ENCODE results near the gene PSPN.
"Not testable (repeated sequence)": the region's sequence is repeated elsewhere in the genome, so short reads cannot be mapped to it uniquely, and the experiment has no call there.

Gene PSPN

GRCh38 chr19:6373096-6373812 is 2.5 kb downstream of the PSPN start:
- DNase-seq: peak; percentile 99 to 100

GRCh38 chr19:6372594-6373095 is 3.1 kb downstream of the PSPN start, which contains the start of gene ALKBH7:
TSS of gene ALKBH7 (plus strand) at chr19:6372794. CDS start at chr19:6372821, 27 bp downstream.
- DNase-seq: peak; percentile 93 to 94

- no peak for DNase-seq
Measured at GRCh38 chr19:6364353-6364752, 11.4 kb downstream of the PSPN start.

DNA sequence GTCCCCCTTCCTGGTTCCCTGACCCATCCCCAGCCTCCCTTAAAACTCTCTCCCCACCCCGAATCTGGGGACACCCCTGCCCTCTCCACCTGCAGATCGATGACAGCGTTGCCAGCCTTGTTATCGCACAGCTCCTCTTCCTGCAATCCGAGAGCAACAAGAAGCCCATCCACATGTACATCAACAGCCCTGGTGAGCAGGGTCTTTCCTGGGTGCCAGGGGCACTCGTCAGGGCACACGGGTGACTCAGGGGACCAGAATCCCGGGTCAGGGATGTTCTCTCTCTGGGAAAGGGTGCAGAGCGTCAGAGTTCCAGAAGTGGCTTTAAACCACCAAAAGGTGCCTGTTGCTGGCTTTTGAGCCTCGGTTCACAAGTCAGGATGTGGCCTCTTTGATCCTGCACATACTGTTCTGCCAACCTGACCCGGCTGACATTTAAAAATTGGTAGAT is 13.4 kb downstream of the PSPN start:
- DNase-seq: peak; percentile 58 to 62

GRCh38 chr19:6362027-6362350 is 13.7 kb downstream of the PSPN start:
- peak in 1 of 2 experiments; percentile 44 for DNase-seq

GRCh38 chr19:6360857-6361216 is 14.9 kb downstream of the PSPN start:
- not testable (repeated sequence) for DNase-seq

GRCh38 chr19:6360445-6360844 is 15.3 kb downstream of the PSPN start:
- DNase-seq: not testable (repeated sequence)

DNA sequence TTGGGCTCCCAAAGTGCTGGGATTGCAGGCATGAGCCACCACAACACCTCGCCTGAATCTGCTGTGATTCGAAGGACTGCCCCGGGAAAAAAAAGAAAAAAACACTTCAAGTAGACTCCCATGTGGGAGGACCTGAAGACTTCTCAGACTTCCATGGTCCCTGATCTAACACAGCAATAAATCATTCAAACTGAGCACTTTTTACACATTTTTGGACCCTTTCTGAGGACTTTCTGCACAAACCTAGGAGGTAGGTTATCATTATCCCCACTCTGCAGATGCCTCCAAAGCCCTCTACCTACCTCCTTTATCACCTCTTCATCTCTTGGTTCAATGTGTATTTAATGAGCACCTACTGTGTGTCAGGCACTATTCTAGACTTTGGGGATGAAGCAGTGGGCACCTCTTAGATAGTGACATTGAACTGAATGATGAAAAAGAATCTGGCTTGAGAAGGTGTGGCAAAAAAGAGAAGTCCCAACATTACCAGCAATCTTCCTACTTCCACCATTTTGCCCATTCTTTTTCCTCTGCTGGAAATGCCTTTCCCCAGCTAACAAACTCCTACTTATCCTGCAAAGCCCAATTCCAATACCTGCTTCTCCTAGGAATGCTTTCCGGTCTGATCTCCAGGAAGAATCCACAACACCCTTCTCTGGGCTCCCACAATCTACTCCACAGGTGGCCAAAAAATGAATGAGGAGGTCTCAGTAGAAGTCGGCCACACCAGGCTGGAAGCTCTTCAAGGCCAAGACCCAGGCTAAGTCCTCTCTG is 16.0 kb downstream of the PSPN start:
- no peak for DNase-seq

- no peak for DNase-seq
Measured at GRCh38 chr19:6358003-6358402, 17.7 kb downstream of the PSPN start.

GRCh38 chr19:6357174-6357573 is 18.6 kb downstream of the PSPN start:
- DNase-seq: no peak

DNA sequence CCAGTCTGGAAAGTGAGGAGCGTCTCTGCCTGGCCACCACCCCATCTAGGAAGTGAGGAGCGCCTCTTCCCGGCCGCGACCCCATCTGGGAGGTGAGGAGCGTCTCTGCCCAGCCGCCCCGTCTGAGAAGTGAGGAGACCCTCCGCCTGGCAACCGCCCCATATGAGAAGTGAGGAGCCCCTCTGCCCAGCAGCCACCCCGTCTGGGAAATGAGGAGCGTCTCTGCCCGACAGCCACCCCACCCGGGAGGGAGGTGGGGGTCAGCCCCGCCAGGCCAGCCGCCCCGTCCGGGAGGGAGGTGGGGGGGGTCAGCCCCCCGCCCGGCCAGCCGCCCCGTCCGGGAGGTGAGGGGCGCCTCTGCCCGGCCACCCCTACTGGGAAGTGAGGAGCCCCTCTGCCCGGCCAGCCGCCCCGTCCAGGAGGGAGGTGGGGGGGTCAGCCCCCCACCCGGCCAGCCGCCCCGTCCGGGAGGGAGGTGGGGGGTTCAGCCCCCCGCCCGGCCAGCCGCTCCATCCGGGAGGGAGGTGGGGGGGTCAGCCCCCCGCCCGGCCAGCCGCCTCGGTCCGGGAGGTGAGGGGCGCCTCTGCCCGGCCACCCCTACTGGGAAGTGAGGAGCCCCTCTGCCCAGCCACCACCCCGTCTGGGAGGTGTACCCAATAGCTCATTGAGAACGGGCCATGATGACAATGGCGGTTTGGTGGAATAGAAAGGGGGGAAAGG is 20.3 kb downstream of the PSPN start:
- not testable (repeated sequence) for DNase-seq

GRCh38 chr19:6354098-6354674 is 21.5 kb downstream of the PSPN start:
- no peak for DNase-seq

- no peak for DNase-seq
Measured at GRCh38 chr19:6352381-6353165, 23.2 kb downstream of the PSPN start.

DNA sequence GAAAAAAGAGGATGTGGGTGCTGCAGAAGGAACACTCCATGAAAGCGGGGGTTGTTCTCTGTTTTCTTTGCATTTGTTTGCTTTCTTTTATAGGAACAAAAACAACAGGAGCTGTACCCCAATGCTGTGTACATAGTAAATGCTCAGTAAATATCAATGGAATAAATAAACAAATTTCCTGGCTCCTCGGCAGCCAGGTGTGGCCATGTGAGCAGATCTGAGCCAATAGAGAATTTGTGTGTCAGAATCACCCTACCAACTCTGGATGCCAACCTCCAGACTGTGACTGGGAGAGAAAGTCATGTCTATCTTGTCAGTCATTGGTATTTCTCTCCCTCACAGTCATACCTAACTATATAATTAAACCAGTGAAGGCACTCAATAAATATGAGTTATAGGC is 25.0 kb downstream of the PSPN start:
- no peak for DNase-seq

DNA sequence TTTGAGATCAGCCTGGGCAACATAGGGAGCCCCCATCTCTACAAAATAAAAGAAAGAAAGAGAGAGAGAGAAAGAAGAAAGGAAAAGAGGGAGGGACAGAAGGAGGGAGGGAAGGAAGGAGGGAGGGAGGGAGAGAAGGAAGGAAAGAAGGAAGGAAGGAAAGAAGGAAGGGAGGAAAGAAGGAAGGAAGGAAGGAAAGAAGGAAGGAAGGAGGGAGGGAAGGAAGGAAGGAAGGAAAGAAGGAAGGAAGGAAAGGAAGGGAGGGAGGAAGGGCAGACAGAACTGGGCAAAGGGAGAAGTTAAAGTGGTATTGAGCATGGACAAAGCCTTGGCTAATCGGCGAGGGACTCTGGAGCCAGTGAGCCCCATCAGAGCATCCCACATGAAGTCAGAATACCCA is 26.5 kb downstream of the PSPN start:
- DNase-seq: not testable (repeated sequence)

DNA sequence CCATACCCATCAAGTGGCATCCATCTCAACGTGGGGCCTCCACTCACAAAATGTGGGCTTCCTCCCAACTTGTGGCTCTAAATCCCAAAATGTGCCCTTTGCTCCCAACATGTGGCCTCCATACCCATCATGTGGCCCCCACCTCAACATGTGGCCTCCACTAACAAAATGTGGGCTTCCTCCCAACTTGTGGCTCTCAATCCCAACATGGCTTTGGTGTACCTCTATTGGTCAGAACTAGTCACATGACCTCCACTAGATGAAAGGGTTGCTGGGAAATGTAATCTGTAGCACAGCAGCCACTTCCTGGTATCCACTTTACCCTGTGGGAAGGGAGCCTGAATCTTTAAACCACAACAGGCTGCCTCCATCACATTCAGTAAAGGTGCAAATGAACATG is 32.3 kb downstream of the PSPN start:
- no peak for DNase-seq

- peak; percentile 37 to 47 for DNase-seq
Measured at GRCh38 chr19:6340493-6341201, 35.1 kb downstream of the PSPN start.

- no peak for DNase-seq
Measured at GRCh38 chr19:6334490-6335285, 41.0 kb downstream of the PSPN start.

GRCh38 chr19:6333439-6333838 is 42.3 kb downstream of the PSPN start, which contains the start of gene ACER1:
TSS of gene ACER1 (minus strand) at chr19:6333612. CDS start at chr19:6333551, 61 bp downstream.
- no peak for DNase-seq

- no peak for DNase-seq
Measured at GRCh38 chr19:6326815-6327214, 48.9 kb downstream of the PSPN start.

- DNase-seq: no peak
Measured at GRCh38 chr19:6325614-6326013, 50.1 kb downstream of the PSPN start.
